ENCODE measurements around the gene SEMA6B.

SEMA6B gene

GRCh38 chr19:4597278-4597974, 37.9 kb upstream of the SEMA6B start (continued):
- TF ChIP-seq PATZ1 (tag by site-specific recombination; IDR thresholded peaks at IDR 0.05): peak; percentile 47
- TF ChIP-seq ZNF549 (tag by site-specific recombination; IDR thresholded peaks at IDR 0.05): no peak
- no peak for TF ChIP-seq ZNF175 (tag by site-specific recombination; IDR thresholded peaks at IDR 0.05)
- TF ChIP-seq ZBTB49 (tag by site-specific recombination; IDR thresholded peaks at IDR 0.05; ENCODE audit: low read depth): no peak

GRCh38 chr19:4596033-4596904, 36.8 kb upstream of the SEMA6B start:
- CTCF ChIA-PET: interaction anchor here (1.0 kb wide), 1 partner anchor 29 kb away, joined by 5 read pairs; no protein-coding TSS in a partner anchor
- H3K36me3 ChIP-seq (ENCODE audit: control insufficient read depth in 2 of 2, insufficient read depth in 1 of 2, low read length in 2 of 2): no peaks in the 10 kb centered on the region
- TF ChIP-seq ZBTB20 (tag by site-specific recombination; IDR thresholded peaks at IDR 0.05) (no peak), ZNF121 (tag by site-specific recombination; IDR thresholded peaks at IDR 0.05) (no peak), ZNF626 (tag by site-specific recombination; IDR thresholded peaks at IDR 0.05) (no peak), PRDM4 (tag by site-specific recombination; IDR thresholded peaks at IDR 0.05) (no peak), ZNF768 (tag by site-specific recombination; IDR thresholded peaks at IDR 0.05) (0 out of 2 replicates have a peak, but pooled peaks have one; percentile 34), ZNF266 (tag by site-specific recombination; IDR thresholded peaks at IDR 0.05; ENCODE audit: low read depth) (no peak), ZNF561 (tag by site-specific recombination; IDR thresholded peaks at IDR 0.05; ENCODE audit: borderline replicate concordance) (no peak), REPIN1 (tag by site-specific recombination; IDR thresholded peaks at IDR 0.05; ENCODE audit: low read depth) (no peak), ZNF398 (tag by site-specific recombination; IDR thresholded peaks at IDR 0.05) (no peak), ZNF623 (tag by site-specific recombination; IDR thresholded peaks at IDR 0.05) (peak; percentile 89), SCRT2 (tag by site-specific recombination; IDR thresholded peaks at IDR 0.05) (no peak), KLF1 (tag by site-specific recombination; IDR thresholded peaks at IDR 0.05) (no peak), ZNF704 (tag by site-specific recombination; IDR thresholded peaks at IDR 0.05) (no peak), ZNF426 (tag by site-specific recombination; IDR thresholded peaks at IDR 0.05) (no peak), ZNF2 (tag by site-specific recombination; IDR thresholded peaks at IDR 0.05) (no peak), ZNF664 (tag by site-specific recombination; IDR thresholded peaks at IDR 0.05) (peak; percentile 92), ZNF335 (tag by site-specific recombination; conservative IDR thresholded peaks at IDR 0.05) (no peak), GLI2 (tag by site-specific recombination; IDR thresholded peaks at IDR 0.05; ENCODE audit: borderline replicate concordance, low read depth) (no peak), ZNF114 (tag by site-specific recombination; IDR thresholded peaks at IDR 0.05) (no peak)
- POLR2A ChIA-PET: no interaction called here
- H3K9me3 ChIP-seq (ENCODE audit: control insufficient read depth, insufficient read depth, low read depth, low read length): no peaks in the 10 kb centered on the region
- H3K4me1 ChIP-seq (ENCODE audit: control insufficient read depth, insufficient read depth, low read length): 0 out of 2 replicates have a peak, but pooled peaks cover 3% of the 10 kb centered on the region
- H3K27ac ChIP-seq (ENCODE audit: extremely low read depth, low read depth, low read length): no peak overlapping the region
- H3K4me3 ChIP-seq (ENCODE audit: low read depth, low read length): no peak overlapping the region

All from HEK293 (cell line).